Stimulated activated CD8-positive, alpha-beta memory T cell treated with anti-CD3 and anti-CD28 coated beads, Interleukin-7, amount 100 ng/mL, for 24 hours (primary cell): ENCODE data around the gene STIP1.

Experiments
- DNase-seq: peaks from one replicate; pipeline ENCODE4 v3.0.0-alpha.2; 2020; ENCODE audit warnings: low read depth

STIP1 gene

GRCh38 chr11:64223001-64223651 is 37.2 kb downstream of the STIP1 start:
- DNase-seq: no peak

DNA sequence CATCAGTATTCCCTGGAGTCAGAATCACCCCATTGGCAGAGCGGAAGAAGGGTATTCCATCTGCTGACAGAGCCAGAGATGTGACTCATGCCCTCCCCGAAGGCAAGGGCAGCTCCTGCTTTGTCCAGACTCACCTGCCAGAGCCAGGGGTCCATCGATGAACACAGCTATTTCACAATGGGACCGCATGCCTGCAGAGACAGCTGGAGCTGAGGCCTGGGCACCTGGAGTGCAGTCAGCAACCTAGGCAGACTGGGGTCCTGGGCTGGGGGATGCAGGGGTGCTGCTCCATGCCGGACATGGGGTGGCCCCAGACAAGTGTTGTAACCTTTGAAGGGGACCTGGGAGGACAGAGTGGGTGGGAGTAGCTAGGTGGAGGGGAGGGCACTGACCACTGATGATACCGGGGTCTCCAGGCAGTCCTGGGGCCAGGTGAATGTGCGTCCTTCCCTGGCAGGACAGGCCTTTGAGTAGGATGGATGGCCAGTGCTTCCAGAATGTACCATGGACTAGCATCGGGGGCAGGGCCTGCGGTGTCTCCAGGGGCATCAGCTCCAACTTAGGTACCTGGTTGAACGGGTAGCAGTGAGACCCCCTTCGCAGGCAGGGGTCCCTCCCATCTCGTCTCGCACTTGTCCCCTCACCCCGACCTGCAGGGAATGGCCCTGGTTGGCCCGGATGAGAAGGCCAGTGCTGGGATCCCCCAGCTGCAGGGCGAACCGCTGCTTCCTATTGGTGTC is 38.4 kb downstream of the STIP1 start:
- no peak for DNase-seq

GRCh38 chr11:64224891-64225607 is 39.1 kb downstream of the STIP1 start:
- no peak for DNase-seq

DNA sequence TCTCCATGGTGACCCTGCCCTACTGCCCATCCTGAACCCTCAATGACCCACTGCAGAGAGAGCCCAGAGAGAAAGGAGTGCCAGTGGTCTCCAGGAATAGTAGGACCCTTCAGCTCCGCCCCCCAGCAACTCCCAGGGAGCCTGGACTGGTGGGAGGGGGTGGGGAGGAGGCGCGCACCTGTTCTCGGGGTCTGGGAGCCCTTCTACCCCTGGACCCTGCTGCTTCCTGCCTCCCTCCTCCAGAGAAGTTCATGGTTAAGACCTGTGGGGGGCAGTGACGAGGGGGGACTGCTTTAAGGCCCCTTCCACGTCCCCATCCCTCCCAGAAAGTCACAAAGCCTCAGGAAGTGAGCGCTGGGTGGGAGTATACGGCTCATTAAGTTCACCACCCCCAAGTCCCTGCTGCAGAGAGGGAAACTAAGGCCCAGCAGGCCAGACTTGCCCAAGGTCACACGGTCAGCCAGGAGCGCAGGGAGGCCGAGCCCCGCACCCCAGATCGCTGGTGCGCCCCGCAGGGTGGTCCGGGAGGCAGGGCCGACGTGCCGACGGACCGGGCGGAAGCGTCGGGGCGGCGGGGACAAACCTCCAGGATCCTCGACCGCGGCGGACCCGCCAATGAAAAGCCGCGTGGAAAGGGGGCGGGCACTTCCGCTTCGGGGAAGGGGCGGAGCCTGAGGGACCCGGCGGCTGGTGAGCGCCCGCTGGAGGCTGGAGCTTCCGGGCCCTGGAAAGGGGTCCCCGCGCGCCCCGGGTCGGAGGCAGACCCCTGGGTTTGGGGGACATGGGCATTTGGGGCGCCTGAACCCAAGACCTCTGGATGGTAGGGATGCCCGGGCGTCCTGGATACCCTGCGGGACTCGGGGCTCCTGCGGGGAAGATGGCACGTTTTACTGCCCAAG is 39.9 kb downstream of the STIP1 start, which contains the start of the genes NUDT22 and TRPT1:
NUDT22 (plus strand) TSS at position 667 of the 899 bp plus-strand sequence. CDS start 379 bp downstream, outside the sequence.
TRPT1 (minus strand) TSS at position 579 of the 899 bp plus-strand sequence; CDS start at position 253, 326 bp downstream.
- peak; percentile 94 for DNase-seq

- no peak for DNase-seq
Measured at GRCh38 chr11:64226507-64227051, 40.6 kb downstream of the STIP1 start.

DNA sequence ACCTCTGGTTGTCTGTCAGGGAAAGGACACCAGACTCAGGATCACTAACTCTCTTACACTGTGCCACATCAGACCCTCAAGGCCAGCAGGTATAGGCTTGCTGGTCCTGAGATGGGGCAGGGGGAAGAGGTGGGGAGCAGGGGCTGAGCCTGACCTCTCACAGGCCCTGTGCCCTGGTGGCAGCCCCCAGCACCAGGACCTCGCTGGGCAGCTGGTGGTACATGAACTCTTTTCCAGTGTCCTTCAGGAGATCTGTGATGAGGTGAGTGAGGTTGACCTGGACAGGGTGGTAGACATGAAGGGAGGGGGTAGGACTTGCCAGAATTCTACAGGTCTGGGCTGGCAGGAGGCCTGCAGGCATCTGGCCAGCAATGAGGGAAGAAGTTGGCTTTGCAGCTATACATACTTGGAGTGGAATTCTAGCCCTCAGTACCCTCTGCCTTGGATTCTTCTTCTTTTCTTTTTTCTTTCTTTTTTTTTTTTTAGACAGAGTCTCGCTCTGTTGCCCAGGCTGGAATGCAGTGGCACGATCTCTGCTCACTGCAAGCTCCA is 41.5 kb downstream of the STIP1 start:
- DNase-seq: no peak

DNA sequence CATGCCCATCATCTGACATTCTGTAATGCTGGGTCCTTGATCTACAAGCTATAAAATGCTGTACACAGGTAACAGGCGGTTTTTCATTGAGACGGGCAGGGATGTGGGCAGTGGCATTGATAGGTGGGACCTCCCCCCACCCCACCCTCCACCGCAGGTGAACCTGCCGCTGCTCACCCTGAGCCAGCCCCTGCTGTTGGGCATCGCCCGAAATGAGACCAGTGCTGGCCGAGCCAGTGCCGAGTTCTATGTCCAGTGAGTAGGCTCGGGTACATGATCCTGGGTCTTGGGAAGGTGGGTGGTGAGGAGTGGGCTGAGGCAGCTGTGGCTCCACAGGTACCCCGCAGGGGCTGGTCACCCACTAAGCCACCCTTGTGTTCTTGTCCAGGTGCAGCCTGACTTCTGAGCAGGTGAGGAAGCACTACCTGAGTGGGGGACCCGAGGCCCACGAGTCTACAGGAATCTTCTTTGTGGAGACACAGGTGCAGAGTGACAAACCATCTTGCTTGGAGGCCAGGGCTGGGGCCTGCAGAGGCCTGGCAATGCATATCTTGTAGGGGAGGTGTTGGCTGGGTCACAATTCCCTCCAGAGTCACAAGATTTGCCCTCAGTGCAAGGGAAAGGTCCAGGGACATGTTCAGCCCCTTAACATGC is 43.2 kb downstream of the STIP1 start:
- no peak for DNase-seq

GRCh38 chr11:64229744-64230170 is 43.8 kb downstream of the STIP1 start:
- no peak for DNase-seq

DNA sequence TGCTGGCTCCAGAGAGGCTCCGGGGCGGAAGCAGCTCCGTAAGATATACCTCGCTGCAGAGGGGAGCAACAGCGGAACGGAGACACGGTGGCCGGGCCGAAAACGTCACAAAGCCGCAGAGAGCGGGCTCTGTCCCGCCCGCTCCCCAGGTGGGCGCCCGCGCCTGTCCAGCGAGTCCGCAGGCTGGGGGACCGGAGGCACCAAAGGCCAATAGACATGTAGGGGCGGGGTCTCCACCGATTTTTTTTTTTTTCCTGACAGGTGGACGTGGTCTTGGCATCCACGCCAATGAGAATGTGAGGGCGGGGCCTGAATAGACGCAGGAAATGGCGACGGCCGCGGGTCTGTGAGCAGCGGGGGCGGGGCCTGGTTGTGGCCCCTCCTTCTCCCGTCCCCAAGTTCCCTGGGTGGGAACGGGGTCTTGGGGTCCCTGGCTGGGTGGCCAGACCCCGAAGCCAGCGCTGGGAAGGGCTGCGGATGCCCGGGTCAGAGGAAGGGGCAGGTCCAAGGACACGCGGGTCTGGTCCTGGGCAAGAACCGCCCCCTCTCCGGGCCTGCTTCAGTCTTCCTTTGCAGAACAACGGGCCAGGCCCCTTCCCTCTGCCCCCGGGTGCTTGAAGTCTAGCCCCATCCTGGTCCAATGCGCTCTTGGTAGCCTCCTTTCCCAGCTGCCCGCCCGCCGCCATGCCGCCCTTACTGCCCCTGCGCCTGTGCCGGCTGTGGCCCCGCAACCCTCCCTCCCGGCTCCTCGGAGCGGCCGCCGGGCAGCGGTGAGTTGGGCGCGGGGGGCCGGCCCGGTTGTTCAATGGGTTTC is 44.4 kb downstream of the STIP1 start, which contains the start of gene DNAJC4:
DNAJC4 (plus strand) TSS at position 378 of the 814 bp plus-strand sequence; CDS start at position 685, 307 bp downstream.
- peak; percentile 81 for DNase-seq

- no peak for DNase-seq
Measured at GRCh38 chr11:64230985-64231365, 45.0 kb downstream of the STIP1 start.

- no peak for DNase-seq
Measured at GRCh38 chr11:64231546-64231945, 45.6 kb downstream of the STIP1 start.

GRCh38 chr11:64232182-64232966 is 46.4 kb downstream of the STIP1 start:
- DNase-seq: no peak

GRCh38 chr11:64232967-64233315 is 47.0 kb downstream of the STIP1 start:
- no peak for DNase-seq

GRCh38 chr11:64233913-64234586 is 48.1 kb downstream of the STIP1 start, which contains the start of gene VEGFB:
TSS of gene VEGFB (plus strand) at chr11:64234584. CDS start at chr11:64234834, 250 bp downstream.
- no peak for DNase-seq

- no peak for DNase-seq
Measured at GRCh38 chr11:64234647-64235379, 48.8 kb downstream of the STIP1 start.

GRCh38 chr11:64235437-64236161 is 49.6 kb downstream of the STIP1 start:
- no peak for DNase-seq

DNA sequence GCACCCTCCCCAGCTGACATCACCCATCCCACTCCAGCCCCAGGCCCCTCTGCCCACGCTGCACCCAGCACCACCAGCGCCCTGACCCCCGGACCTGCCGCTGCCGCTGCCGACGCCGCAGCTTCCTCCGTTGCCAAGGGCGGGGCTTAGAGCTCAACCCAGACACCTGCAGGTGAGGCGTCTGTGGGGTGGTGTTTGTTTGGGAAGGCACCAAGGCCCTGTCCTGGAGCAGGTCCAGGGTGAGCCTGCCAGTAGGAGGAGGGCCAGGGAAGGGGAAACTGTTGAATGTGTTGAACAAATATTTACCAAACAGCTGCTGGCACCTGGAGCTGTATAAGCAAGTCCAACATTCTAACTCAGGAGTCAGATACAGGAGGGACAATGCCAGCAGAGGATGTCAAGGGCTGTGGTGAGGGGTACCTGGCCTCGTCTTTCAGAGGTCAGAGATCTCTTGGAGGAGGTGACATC is 51.5 kb downstream of the STIP1 start:
- DNase-seq: no peak
